HepG2 (cell line): ENCODE data around the gene GZMH. TPM values are rescaled to one million over a fixed set of nuclear protein-coding genes. Genes with fewer than 3 reads are reported as not detected.

Experiments
- ESRRA ChIP-seq: sonication (generic); formaldehyde crosslinking; IDR thresholded peaks from 2 replicates; pipeline ENCODE4 v1.5.1; 2020; ENCODE audit warnings: mild to moderate bottlenecking, low read depth, missing genetic modification reagents
- FOXA3 ChIP-seq: IDR thresholded peaks from 2 replicates; pipeline ENCODE4 v1.6.1; 2016; ENCODE audit warnings: missing genetic modification reagents, missing compliant biosample characterization
- FOXM1 ChIP-seq: sonication (generic); formaldehyde crosslinking; IDR thresholded peaks from 2 replicates; pipeline ENCODE4 v1.5.0; 2020; ENCODE audit warnings: missing genetic modification reagents
- GATAD1 ChIP-seq: IDR thresholded peaks from 2 replicates; pipeline ENCODE4 v1.6.1; 2016; ENCODE audit warnings: missing genetic modification reagents, missing compliant biosample characterization
- HOXA5 ChIP-seq: sonication (generic); formaldehyde crosslinking; IDR thresholded peaks from 2 replicates; pipeline ENCODE4 v1.4.0; 2020; ENCODE audit warnings: missing genetic modification reagents
- SKI ChIP-seq: fragments of 450-650 bp; IDR thresholded peaks from one replicate; pipeline ENCODE4 v1.6.1; 2018; ENCODE audit warnings: mild to moderate bottlenecking; ENCODE audit not compliant: partially characterized antibody
- TP53 ChIP-seq: sonication (generic); formaldehyde crosslinking; conservative IDR thresholded peaks from 2 replicates; pipeline ENCODE4 v1.4.0; 2020; ENCODE audit warnings: missing genetic modification reagents
- YEATS4 ChIP-seq: sonication (generic); formaldehyde crosslinking; IDR thresholded peaks from 2 replicates; pipeline ENCODE4 v1.4.0; 2020; ENCODE audit warnings: missing genetic modification reagents, borderline replicate concordance
- ZBTB21 ChIP-seq: sonication (generic); formaldehyde crosslinking; IDR thresholded peaks from 2 replicates; pipeline ENCODE4 v1.4.0; 2020; ENCODE audit warnings: missing genetic modification reagents
- ZNF441 ChIP-seq: sonication (generic); formaldehyde crosslinking; IDR thresholded peaks from 2 replicates; pipeline ENCODE4 v1.7.0; 2021; ENCODE audit warnings: missing genetic modification reagents, borderline replicate concordance
- ZNF496 ChIP-seq: sonication (generic); formaldehyde crosslinking; IDR thresholded peaks from 2 replicates; pipeline ENCODE4 v1.8.1; 2023; ENCODE audit warnings: mild to moderate bottlenecking, moderate library complexity, missing genetic modification reagents; ENCODE audit not compliant: insufficient replicate concordance
- ZNF547 ChIP-seq: sonication (generic); formaldehyde crosslinking; IDR thresholded peaks from 2 replicates; pipeline ENCODE4 v1.5.1; 2020; ENCODE audit warnings: mild to moderate bottlenecking, missing genetic modification reagents
- ZNF672 ChIP-seq: sonication (generic); formaldehyde crosslinking; IDR thresholded peaks from 2 replicates; pipeline ENCODE4 v1.8.1; 2022; ENCODE audit warnings: missing genetic modification reagents
- ZNF746 ChIP-seq: sonication (generic); formaldehyde crosslinking; IDR thresholded peaks from 2 replicates; pipeline ENCODE4 v1.8.0; 2022; ENCODE audit warnings: mild to moderate bottlenecking, missing genetic modification reagents
- ZNF839 ChIP-seq: sonication (generic); formaldehyde crosslinking; IDR thresholded peaks from 2 replicates; pipeline ENCODE4 v1.4.0; 2020; ENCODE audit warnings: missing genetic modification reagents, mild to moderate bottlenecking, borderline replicate concordance
- ZNF878 ChIP-seq: sonication (generic); formaldehyde crosslinking; IDR thresholded peaks from 2 replicates; pipeline ENCODE4 v1.8.1; 2023; ENCODE audit warnings: mild to moderate bottlenecking, missing genetic modification reagents, moderate library complexity
- ZNF883 ChIP-seq: sonication (generic); formaldehyde crosslinking; IDR thresholded peaks from 2 replicates; pipeline ENCODE4 v1.5.1; 2020; ENCODE audit warnings: mild to moderate bottlenecking, missing genetic modification reagents; ENCODE audit errors: not compliant biosample characterization
- polyA plus RNA-seq, 8 experiments: library from polyadenylated mRNA; depleted of rRNA in 3 of 8; stranded (reverse) in 7 of 8; unstranded in 1 of 8; fragments of >200 nt; fragmentation: Illumina TruSeq in 4 of 8; extraction: Trizol in 4 of 8; gene quantifications; 2 replicates each; pipeline versions ENCODE4 v1.2.1 to v1.2.3, GENCODE V29; 2011 to 2016; ENCODE audit warnings: low read depth in 4 of 8, missing spikeins in 1 of 8, mixed read lengths in 1 of 8; ENCODE audit not compliant: insufficient read depth in 1 of 8
- total RNA-seq, 5 experiments: library from RNA; depleted of rRNA; stranded (reverse); fragments of >200 nt; fragmentation: Illumina TruSeq; extraction: Trizol; gene quantifications; 2 replicates each; pipeline ENCODE4 v1.2.3, GENCODE V29; 2016; ENCODE audit warnings: low read depth in 1 of 5
- TF ChIP-seq, protein P1 (sequence below): sonication (generic); formaldehyde crosslinking; IDR thresholded peaks from 2 replicates; pipeline ENCODE4 v1.4.0; 2020; ENCODE audit warnings: mild to moderate bottlenecking, missing genetic modification reagents

The GZMH gene
- total and polyA plus RNA-seq, 2 of the 13 experiments (the other 11 are each of a cell fraction or from before 2014, with no cell fraction given): 0.08 TPM; not detected in 1

DNA sequence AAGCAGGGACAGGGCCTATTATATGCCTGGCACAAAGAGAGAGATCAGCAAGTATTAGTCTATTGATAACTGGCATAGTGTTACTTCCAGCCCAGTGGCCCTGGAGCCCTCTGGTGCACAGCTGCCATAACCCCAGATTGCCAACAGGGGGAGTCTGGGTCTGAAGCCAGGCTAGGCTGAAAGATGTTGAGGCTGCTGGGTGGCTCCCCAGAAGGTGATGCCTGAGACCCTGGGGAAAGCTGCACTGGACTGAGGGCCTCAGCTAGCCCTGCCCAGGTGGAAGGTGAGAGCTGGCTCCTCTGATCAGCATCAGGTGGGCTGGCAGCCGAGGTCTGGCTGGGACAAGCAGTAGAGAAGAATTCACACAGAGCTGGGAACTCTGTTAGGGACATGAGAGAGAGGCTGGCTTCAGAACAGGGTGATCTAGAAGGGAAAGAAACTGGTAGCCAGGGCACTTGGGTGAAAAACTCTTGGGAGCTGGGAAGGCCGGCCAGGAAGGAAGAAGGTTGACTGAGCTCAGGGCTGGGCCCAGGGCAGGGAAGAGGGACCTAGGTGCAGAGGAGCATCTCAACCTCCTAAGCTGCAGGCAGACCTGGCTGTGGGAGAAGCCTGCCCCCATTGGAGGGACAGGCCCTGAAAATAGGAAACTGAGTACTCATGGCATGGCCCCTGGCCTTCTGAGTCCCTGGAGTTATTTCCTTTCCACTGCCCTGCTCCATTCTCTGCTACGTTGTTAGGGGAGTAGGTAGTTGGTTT, 3.9 kb downstream of the GZMH start (continued):
- TF ChIP-seq ZNF839 (CRISPR knock-in tag) (0 out of 2 replicates have a peak, but pooled peaks have one; percentile 53), ZNF441 (CRISPR knock-in tag) (no peak), ZNF883 (CRISPR knock-in tag) (peak; percentile 55), HOXA5 (CRISPR knock-in tag) (no peak), ZNF672 (no peak), ZNF496 (CRISPR knock-in tag) (no peak), TP53 (CRISPR knock-in tag) (no peak), GATAD1 (no peak), ZNF746 (no peak), ESRRA (no peak), FOXM1 (CRISPR knock-in tag) (no peak), YEATS4 (CRISPR knock-in tag) (no peak), ZBTB21 (no peak), FOXA3 (no peak), ZNF878 (CRISPR knock-in tag) (no peak), ZNF547 (CRISPR knock-in tag) (no peak), SKI (no peak)
- TF ChIP-seq, protein P1, sequence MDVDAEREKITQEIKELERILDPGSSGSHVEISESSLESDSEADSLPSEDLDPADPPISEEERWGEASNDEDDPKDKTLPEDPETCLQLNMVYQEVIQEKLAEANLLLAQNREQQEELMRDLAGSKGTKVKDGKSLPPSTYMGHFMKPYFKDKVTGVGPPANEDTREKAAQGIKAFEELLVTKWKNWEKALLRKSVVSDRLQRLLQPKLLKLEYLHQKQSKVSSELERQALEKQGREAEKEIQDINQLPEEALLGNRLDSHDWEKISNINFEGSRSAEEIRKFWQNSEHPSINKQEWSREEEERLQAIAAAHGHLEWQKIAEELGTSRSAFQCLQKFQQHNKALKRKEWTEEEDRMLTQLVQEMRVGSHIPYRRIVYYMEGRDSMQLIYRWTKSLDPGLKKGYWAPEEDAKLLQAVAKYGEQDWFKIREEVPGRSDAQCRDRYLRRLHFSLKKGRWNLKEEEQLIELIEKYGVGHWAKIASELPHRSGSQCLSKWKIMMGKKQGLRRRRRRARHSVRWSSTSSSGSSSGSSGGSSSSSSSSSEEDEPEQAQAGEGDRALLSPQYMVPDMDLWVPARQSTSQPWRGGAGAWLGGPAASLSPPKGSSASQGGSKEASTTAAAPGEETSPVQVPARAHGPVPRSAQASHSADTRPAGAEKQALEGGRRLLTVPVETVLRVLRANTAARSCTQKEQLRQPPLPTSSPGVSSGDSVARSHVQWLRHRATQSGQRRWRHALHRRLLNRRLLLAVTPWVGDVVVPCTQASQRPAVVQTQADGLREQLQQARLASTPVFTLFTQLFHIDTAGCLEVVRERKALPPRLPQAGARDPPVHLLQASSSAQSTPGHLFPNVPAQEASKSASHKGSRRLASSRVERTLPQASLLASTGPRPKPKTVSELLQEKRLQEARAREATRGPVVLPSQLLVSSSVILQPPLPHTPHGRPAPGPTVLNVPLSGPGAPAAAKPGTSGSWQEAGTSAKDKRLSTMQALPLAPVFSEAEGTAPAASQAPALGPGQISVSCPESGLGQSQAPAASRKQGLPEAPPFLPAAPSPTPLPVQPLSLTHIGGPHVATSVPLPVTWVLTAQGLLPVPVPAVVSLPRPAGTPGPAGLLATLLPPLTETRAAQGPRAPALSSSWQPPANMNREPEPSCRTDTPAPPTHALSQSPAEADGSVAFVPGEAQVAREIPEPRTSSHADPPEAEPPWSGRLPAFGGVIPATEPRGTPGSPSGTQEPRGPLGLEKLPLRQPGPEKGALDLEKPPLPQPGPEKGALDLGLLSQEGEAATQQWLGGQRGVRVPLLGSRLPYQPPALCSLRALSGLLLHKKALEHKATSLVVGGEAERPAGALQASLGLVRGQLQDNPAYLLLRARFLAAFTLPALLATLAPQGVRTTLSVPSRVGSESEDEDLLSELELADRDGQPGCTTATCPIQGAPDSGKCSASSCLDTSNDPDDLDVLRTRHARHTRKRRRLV (CRISPR knock-in tag): no peak
